Measurements from ENCODE around the gene SREK1IP1.

GRCh38 chr5:64680289-64680688 is 88.2 kb downstream of the SREK1IP1 start:
- TF ChIP-seq, protein P1, sequence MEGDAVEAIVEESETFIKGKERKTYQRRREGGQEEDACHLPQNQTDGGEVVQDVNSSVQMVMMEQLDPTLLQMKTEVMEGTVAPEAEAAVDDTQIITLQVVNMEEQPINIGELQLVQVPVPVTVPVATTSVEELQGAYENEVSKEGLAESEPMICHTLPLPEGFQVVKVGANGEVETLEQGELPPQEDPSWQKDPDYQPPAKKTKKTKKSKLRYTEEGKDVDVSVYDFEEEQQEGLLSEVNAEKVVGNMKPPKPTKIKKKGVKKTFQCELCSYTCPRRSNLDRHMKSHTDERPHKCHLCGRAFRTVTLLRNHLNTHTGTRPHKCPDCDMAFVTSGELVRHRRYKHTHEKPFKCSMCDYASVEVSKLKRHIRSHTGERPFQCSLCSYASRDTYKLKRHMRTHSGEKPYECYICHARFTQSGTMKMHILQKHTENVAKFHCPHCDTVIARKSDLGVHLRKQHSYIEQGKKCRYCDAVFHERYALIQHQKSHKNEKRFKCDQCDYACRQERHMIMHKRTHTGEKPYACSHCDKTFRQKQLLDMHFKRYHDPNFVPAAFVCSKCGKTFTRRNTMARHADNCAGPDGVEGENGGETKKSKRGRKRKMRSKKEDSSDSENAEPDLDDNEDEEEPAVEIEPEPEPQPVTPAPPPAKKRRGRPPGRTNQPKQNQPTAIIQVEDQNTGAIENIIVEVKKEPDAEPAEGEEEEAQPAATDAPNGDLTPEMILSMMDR (conservative IDR thresholded peaks at IDR 0.05; ENCODE audit: low read depth, low read length) = peak; percentile 43; the same call in 1 of the 2 replicates
- TF ChIP-seq EZH2phosphoT487 (IDR thresholded peaks at IDR 0.05; ENCODE audit: borderline replicate concordance, low read length) (no peak), EZH2 (IDR thresholded peaks at IDR 0.05; ENCODE audit: low read length, unreplicated experiment) (no peak)
